GM12878 (cell line): ENCODE data around the gene MAB21L3.

ENCODE experiments used
- ATF2 ChIP-seq: IDR thresholded peaks from 2 replicates; pipeline ENCODE4 v1.6.1; 2012; ENCODE audit warnings: low read length, inconsistent platforms
- BHLHE40 ChIP-seq, 2 experiments: fragments of 450-650 bp in 1 of 2; IDR thresholded peaks; 2 replicates each; pipeline ENCODE4 v1.6.1; 2011 to 2017; ENCODE audit warnings: low read depth in 2 of 2, borderline replicate concordance in 1 of 2, improper control_type of control experiment in 1 of 2, low read length in 1 of 2, mild to moderate bottlenecking in 1 of 2
- CTCF ChIP-seq, 3 experiments: IDR thresholded peaks in 2 of 3; conservative IDR thresholded peaks in 1 of 3; 2 replicates each; pipeline ENCODE4 v1.5.1; 2011; ENCODE audit warnings: low read depth in 3 of 3, low read length in 3 of 3, mild to moderate bottlenecking in 3 of 3, control low read depth in 2 of 3, moderate library complexity in 2 of 3, inconsistent platforms in 1 of 3, mixed read lengths in 1 of 3; ENCODE audit not compliant: control insufficient read depth in 2 of 3, insufficient read depth in 1 of 3; ENCODE audit errors: extremely low read depth in 1 of 3
- EP300 ChIP-seq, 2 experiments: fragments of 150-350 bp in 1 of 2; IDR thresholded peaks; 2 replicates each; pipeline ENCODE4 v1.6.1; 2011 to 2012; ENCODE audit warnings: low read depth in 2 of 2, low read length in 2 of 2, borderline replicate concordance in 1 of 2, improper control_type of control experiment in 1 of 2, inconsistent platforms in 1 of 2; ENCODE audit not compliant: control insufficient read depth in 1 of 2
- GATAD2B ChIP-seq: fragments of 450-650 bp; conservative IDR thresholded peaks from 2 replicates; pipeline ENCODE4 v1.6.1; 2017; ENCODE audit warnings: low read depth, mild to moderate bottlenecking, moderate library complexity
- KDM1A ChIP-seq: fragments of 200-600 bp; sonication (generic); IDR thresholded peaks from 2 replicates; pipeline ENCODE4 v1.6.1; 2016; ENCODE audit warnings: borderline replicate concordance

GRCh38 chr1:116112388-116113140 lies 1.4 kb downstream of the MAB21L3 start:
- TF ChIP-seq EP300 (IDR thresholded peaks at IDR 0.05; ENCODE audit: borderline replicate concordance in 1 of 2, control insufficient read depth in 1 of 2, low read depth in 2 of 2, low read length in 2 of 2) (no peak), BHLHE40 (IDR thresholded peaks at IDR 0.05; ENCODE audit: borderline replicate concordance in 1 of 2, low read depth in 2 of 2, low read length in 1 of 2) (no peak), GATAD2B (no peak), KDM1A (no peak), CTCF (IDR thresholded peaks at IDR 0.05 in 2 of 3, conservative IDR thresholded peaks at IDR 0.05 in 1 of 3; ENCODE audit: control insufficient read depth in 2 of 3, extremely low read depth in 1 of 3, insufficient read depth in 1 of 3, low read depth in 3 of 3, low read length in 3 of 3) (no peak), ATF2 (no peak)
